Measurements from ENCODE around the gene EHMT1. TPM values are rescaled to one million over a fixed set of nuclear protein-coding genes. Genes with fewer than 3 reads are reported as not detected.
"Not testable (repeated sequence)": the region's sequence is repeated elsewhere in the genome, so short reads cannot be mapped to it uniquely, and the experiment has no call there.

EHMT1 gene
- total RNA-seq, 2 donors from 2014 or later: 67.5 to 69.3 TPM

DNA sequence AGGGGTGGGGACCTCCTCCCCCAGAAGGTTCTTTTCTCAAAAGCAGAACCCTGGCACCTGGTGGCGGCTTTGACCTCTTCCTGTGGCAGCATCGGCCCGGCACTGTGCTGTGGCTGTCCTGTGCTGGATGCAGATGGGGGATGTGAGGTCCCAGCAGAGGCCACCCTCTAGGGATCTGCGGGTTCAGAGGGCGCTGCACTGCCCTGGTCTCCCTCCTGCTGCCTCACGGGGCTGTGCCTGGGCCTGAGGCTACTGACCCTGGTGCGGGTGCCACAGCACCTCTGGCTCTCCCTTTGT lies 182.2 kb downstream of the EHMT1 start:
- no peak overlapping the region for H3K27ac Mint-ChIP-seq
- no peaks in the 10 kb centered on the region for H3K9me3 Mint-ChIP-seq
- H3K27me3 Mint-ChIP-seq (ENCODE audit: low read depth): no peaks in the 10 kb centered on the region
- H3K4me1 Mint-ChIP-seq (ENCODE audit: low read depth): no peaks in the 10 kb centered on the region
- no peak for ATAC-seq (replicated peaks in 1 of 2)
- no peak for DNase-seq
- no peak overlapping the region for H3K4me3 Mint-ChIP-seq
- peaks cover 2 to 9% of the 10 kb centered on the region in 2 donors for H3K36me3 Mint-ChIP-seq (ENCODE audit: insufficient read depth in 2 of 2)

DNA sequence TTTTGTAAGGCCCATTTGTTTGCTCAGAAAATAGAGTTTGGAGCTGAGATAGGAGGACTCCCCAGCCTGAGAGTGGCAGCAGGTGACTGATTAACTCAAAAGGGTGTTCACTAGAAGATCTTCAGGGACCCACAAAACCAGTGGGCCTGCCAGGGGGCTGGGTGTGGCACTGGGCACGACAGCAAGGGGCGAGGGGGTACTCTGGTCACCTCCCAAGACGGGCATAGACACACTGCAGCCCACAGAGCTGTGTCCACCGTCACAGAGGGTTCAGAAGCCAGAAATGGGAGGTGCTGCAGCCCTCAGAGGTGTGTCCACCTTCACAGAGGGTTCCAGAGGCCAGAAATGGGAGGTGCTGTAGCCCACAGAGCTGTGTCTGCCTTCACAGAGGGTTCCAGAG lies 183.2 kb downstream of the EHMT1 start:
- no peaks in the 10 kb centered on the region for H3K27me3 Mint-ChIP-seq (ENCODE audit: low read depth)
- DNase-seq (no peak), ATAC-seq (replicated peaks in 1 of 2) (no peak)
- H3K27ac Mint-ChIP-seq: peak overlapping the region; percentile 51
- no peak overlapping the region for H3K4me3 Mint-ChIP-seq
- no peaks in the 10 kb centered on the region for H3K9me3 Mint-ChIP-seq
- peaks cover 2 to 12% of the 10 kb centered on the region in 2 donors for H3K36me3 Mint-ChIP-seq (ENCODE audit: insufficient read depth in 2 of 2)
- no peaks in the 10 kb centered on the region for H3K4me1 Mint-ChIP-seq (ENCODE audit: low read depth)

DNA sequence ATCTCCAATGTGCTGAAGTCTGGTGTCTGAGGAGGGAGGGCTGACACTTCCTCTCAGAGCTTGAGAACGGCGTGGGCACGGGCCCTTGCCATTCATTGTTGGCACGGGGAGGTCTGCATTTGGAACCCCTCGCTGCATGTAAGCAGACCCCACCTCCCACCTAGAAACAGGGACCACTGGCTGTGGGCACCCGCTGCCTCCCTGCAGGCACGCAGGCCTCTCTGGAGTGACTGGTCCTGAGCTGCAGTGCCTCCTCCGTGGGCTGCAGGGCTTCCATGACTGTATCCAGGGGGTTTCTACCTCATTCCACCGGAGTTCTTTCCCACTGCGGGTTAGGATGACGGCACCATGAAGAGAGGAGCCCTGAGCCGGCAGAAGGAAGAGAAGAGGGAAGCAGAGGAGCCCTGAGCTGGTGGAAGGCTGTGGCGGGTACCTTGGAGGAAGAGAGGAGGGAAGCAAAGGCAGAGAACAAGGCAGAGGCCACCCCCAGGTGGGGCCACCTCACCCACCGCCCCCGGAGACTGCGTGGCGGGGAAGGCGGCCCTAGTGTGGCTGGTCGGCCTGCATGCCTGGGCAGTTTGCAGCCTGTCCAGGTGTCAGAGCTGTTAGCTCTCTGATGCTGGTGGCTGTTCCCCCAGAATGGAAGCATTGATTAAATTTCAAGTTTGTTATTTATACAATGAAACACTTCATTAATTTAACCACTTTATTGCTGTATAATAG lies 183.9 kb downstream of the EHMT1 start:
- Mint-ChIP-seq H3K4me1 (ENCODE audit: low read depth) (no peaks in the 10 kb centered on the region), H3K27me3 (ENCODE audit: low read depth) (no peaks in the 10 kb centered on the region), H3K27ac (peak overlapping the region; percentile 51), H3K36me3 (ENCODE audit: insufficient read depth in 2 of 2) (peaks cover 2 to 12% of the 10 kb centered on the region in 2 donors), H3K9me3 (no peaks in the 10 kb centered on the region), H3K4me3 (no peak overlapping the region)
- no peak for ATAC-seq (replicated peaks in 1 of 2)
- DNase-seq: no peak

DNA sequence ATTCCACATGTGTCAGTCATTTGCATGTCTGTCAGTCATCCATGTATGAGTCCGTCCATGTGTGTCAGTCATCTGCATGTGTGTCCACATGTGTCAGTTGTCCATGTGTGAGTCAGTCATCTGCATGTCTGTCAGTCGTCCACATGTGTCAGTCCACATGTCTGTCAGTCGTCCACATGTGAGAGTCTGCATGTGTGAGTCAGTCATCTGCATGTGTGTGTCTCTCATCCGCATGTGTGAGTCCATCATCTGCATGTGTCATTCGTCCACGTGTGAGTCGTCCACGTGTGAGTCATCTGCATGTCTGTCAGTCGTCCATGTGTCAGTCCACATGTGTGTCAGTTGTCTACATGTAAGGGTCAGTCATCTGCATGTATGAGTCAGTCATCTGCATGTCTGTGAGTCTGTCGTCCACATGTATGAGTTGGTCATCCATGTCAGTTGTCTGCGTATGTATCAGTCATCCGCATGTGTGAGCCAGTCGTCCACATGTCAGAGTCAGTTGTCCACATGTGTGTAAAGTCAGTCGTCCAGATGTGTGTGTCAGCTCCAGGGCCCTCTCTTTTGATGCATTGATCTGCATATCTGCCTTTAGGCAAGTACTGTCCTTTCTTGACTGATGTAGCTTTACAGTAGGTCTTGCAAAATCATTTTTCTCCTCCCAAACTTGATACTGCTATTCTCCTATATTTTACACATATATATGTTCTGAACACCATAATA lies 186.3 kb downstream of the EHMT1 start:
- H3K4me3 Mint-ChIP-seq: no peak overlapping the region
- ATAC-seq (replicated peaks in 1 of 2) (peak; percentile 22 to 41), DNase-seq (no peak)
- no peak overlapping the region for H3K27ac Mint-ChIP-seq
- no peaks in the 10 kb centered on the region for H3K27me3 Mint-ChIP-seq (ENCODE audit: low read depth)
- H3K36me3 Mint-ChIP-seq (ENCODE audit: insufficient read depth in 2 of 2): peaks cover 2 to 12% of the 10 kb centered on the region in 2 donors
- H3K9me3 Mint-ChIP-seq: no peaks in the 10 kb centered on the region
- no peaks in the 10 kb centered on the region for H3K4me1 Mint-ChIP-seq (ENCODE audit: low read depth)

DNA sequence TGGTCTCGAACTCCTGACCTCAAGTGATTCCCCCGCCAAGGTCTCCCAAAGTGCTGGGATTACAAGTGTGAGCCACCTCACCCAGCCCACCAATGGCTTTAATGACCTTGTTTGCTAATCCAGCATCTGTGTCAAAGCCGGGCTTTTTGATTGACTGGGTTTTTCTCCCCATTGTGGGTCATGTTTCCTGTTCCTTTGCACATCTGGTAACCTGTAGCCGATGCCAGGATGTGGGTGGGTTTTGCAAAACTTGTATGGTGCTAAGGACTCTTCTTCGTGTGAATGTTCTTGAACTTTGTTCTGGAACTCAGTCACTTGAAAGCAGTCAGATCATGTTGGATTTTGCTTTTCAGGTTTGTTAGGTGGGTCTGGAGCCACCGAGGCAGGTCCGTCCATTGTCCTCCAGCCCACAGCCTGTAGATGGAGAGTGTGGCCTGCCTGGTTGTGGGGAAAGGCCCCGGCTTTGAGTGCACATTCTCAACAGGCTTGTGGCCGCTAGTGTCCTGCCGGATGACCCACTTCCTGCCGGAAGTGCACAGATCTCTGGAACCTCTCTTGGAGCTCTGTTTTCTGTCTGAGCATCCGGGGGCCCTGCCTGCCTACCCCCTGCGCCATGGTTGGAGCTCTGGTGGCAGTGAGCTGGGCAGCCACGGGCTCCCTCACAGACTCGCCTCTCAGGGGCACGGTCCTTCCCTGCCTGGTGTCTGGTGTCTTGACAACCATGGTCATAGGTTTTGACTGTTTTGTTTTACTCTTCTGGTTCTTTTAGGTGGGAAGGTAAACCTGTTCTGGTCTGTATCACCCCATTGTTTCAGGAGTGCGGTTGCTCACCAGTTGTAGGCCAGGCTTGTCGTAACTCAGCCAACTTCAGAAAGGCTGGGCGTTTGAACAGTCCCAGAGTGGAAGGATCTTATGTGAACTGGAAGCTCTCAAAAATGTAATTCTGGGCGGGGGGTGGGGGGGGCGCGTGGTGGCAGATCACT lies 189.2 kb downstream of the EHMT1 start:
- Mint-ChIP-seq H3K36me3 (ENCODE audit: insufficient read depth in 2 of 2) (peaks cover 0 to 7% of the 10 kb centered on the region in 2 donors), H3K4me3 (no peak overlapping the region), H3K4me1 (ENCODE audit: low read depth) (no peaks in the 10 kb centered on the region), H3K27ac (peak overlapping the region; percentile 46), H3K9me3 (no peaks in the 10 kb centered on the region), H3K27me3 (ENCODE audit: low read depth) (no peaks in the 10 kb centered on the region)
- ATAC-seq (replicated peaks in 1 of 2) (peak in 1 of 2 donors; percentile 67), DNase-seq (peak in 1 of 2 donors; percentile 8)

DNA sequence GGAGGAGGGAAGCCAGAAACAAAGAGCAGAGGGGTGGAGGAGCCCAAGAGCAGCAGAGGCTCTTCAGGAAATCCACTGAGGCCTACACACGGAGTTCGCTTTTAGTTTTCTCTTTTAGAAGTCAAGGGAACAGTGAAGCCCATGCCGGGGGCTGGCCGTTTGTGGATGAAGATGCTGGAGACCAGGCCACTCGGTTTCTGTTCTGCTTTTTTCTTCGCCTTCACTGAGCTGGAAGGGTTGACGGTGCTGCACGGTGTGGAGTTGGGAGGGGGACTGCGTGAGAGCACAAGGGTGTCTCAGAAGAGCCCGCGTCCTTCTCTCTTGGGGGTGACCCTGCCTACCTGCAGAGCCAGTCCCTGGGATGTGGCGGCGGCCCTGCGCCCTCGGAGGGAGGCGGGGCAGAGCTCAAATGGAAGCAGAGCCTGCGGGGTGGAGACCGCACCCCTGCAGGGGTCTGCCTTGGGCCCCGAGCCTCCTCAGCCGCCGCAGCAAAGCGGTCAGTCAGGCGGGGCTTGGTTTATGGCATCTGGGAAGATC lies 190.3 kb downstream of the EHMT1 start:
- Mint-ChIP-seq H3K36me3 (ENCODE audit: insufficient read depth in 2 of 2) (peaks cover 0 to 5% of the 10 kb centered on the region in 2 donors), H3K4me1 (ENCODE audit: low read depth) (no peaks in the 10 kb centered on the region), H3K9me3 (no peaks in the 10 kb centered on the region), H3K4me3 (no peak overlapping the region), H3K27ac (peak overlapping the region; percentile 73), H3K27me3 (ENCODE audit: low read depth) (no peaks in the 10 kb centered on the region)
- DNase-seq (no peak), ATAC-seq (replicated peaks in 1 of 2) (no peak)

DNA sequence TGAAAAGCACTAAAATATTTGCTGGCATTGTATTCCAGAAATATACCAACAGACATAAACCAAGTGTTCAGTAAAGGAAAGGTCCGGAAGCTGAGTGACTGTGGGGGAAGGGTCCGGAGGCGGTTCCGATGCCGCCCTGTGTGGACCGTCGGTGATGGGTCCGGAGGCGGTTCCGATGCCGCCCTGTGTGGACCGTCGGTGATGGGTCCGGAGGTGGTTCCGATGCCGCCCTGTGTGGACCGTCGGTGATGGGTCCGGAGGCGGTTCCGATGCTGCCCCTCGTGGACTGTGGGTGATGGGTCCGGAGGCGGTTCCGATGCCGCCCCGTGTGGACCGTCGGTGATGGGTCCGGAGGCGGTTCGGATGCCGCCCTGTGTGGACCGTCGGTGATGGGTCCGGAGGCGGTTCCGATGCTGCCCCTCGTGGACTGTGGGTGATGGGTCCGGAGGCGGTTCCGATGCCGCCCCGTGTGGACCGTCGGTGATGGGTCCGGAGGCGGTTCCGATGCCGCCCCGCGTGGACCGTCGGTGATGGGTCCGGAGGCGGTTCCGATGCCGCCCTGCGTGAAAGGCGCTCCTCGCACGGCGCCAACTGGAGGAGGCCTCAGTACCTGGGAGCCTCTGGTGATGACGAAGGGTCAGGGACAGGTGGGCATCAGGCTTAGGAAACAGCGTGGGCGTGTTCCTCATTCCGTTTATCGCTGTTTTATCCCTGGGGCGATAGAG lies 191.1 kb downstream of the EHMT1 start:
- H3K27ac Mint-ChIP-seq; H3K9me3 Mint-ChIP-seq; H3K4me1 Mint-ChIP-seq (ENCODE audit: low read depth); DNase-seq; H3K4me3 Mint-ChIP-seq; H3K36me3 Mint-ChIP-seq (ENCODE audit: insufficient read depth in 2 of 2); H3K27me3 Mint-ChIP-seq (ENCODE audit: low read depth); ATAC-seq (replicated peaks in 1 of 2): not testable (repeated sequence)

DNA sequence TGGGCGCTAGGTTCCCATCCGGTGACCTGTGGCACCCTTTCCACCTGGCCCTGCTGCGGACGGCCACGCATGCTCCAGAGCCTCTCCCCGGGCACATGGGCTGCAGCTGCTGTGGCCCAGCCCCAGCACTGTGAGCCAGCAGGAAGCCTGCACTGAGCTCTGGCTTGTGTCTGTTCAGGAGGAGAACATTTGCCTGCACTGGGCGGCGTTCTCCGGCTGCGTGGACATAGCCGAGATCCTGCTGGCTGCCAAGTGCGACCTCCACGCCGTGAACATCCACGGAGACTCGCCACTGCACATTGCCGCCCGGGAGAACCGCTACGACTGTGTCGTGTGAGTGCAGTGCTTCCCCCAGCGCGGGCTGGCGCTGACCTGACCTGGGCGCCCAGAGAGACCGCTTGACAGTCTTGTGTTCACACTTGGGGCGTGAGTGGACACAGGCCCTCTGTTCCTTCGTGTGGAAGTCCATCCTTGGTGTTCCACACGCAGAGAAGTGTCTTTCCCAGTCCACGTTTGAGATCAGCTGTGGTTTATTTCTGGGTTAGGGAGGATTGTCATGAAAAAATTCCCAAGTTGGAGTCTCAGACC lies 192.6 kb downstream of the EHMT1 start:
- no peaks in the 10 kb centered on the region for H3K27me3 Mint-ChIP-seq (ENCODE audit: low read depth)
- no peaks in the 10 kb centered on the region for H3K9me3 Mint-ChIP-seq
- ATAC-seq (replicated peaks in 1 of 2): no peak

DNA sequence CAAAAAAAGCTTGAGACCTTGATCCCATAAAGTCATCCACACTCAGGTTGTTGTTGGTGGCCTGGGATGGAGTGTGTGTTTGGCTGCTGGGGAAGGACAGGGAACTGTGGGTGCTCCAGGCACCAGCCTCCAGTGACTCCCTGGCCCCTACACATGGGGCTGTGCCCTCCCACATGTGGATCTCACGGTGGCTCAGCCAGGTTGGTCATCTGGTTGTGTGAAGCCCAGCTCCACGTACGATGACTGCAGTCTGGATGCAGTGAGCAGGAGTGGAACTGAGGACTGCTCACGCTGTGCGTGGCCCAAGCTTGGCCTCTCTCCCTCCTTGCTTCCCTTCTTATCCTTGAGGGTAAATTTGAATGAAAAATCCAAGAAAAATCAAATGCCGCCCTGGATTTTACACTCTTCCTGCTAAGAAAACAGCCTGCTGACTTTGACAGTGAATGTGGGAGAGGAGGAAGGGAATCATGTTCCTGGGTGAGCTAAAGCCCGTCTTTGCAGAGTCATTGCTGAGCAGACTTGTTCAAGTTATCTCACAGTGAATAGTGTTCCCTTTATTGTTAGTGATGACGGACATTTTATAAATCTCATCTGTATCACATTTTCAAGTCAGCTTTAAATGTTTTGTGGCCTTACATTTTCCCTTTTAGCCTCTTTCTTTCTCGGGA lies 193.7 kb downstream of the EHMT1 start:
- H3K27ac Mint-ChIP-seq: no peak overlapping the region
- ATAC-seq (replicated peaks in 1 of 2) (peak in 1 of 2 donors; percentile 8), DNase-seq (no peak)
- peaks cover 8 to 10% of the 10 kb centered on the region in 2 donors for H3K36me3 Mint-ChIP-seq (ENCODE audit: insufficient read depth in 2 of 2)
- H3K27me3 Mint-ChIP-seq (ENCODE audit: low read depth): no peaks in the 10 kb centered on the region
- no peak overlapping the region for H3K4me3 Mint-ChIP-seq
- no peaks in the 10 kb centered on the region for H3K9me3 Mint-ChIP-seq
- no peaks in the 10 kb centered on the region for H3K4me1 Mint-ChIP-seq (ENCODE audit: low read depth)

More for the DNA sequence above, 192.6 kb downstream of the EHMT1 start:
- Mint-ChIP-seq H3K4me1 (ENCODE audit: low read depth) (no peaks in the 10 kb centered on the region), H3K27ac (no peak overlapping the region), H3K36me3 (ENCODE audit: insufficient read depth in 2 of 2) (peaks cover 4 to 8% of the 10 kb centered on the region in 2 donors), H3K4me3 (no peak overlapping the region)
- DNase-seq: no peak

DNA sequence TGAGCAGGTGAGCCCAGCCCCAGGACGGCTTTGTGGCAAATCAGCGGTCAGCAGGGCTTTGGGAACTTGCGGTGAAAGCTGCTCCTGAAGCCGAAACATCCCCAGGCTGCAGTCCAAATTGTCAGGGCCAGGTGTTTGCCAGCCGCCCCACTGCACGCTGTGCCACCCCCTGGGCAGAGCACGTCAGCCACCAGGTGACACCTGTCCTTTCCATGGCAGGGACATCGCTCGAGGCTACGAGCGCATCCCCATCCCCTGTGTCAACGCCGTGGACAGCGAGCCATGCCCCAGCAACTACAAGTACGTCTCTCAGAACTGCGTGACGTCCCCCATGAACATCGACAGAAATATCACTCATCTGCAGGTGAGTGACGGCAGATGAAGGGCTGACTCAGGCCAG lies 194.4 kb downstream of the EHMT1 start:
- DNase-seq (no peak), ATAC-seq (replicated peaks in 1 of 2) (no peak)
- Mint-ChIP-seq H3K9me3 (no peaks in the 10 kb centered on the region), H3K4me1 (ENCODE audit: low read depth) (no peaks in the 10 kb centered on the region), H3K4me3 (no peak overlapping the region), H3K27ac (no peak overlapping the region), H3K36me3 (ENCODE audit: insufficient read depth in 2 of 2) (peaks cover 13 to 14% of the 10 kb centered on the region in 2 donors), H3K27me3 (ENCODE audit: low read depth) (no peaks in the 10 kb centered on the region)

DNA sequence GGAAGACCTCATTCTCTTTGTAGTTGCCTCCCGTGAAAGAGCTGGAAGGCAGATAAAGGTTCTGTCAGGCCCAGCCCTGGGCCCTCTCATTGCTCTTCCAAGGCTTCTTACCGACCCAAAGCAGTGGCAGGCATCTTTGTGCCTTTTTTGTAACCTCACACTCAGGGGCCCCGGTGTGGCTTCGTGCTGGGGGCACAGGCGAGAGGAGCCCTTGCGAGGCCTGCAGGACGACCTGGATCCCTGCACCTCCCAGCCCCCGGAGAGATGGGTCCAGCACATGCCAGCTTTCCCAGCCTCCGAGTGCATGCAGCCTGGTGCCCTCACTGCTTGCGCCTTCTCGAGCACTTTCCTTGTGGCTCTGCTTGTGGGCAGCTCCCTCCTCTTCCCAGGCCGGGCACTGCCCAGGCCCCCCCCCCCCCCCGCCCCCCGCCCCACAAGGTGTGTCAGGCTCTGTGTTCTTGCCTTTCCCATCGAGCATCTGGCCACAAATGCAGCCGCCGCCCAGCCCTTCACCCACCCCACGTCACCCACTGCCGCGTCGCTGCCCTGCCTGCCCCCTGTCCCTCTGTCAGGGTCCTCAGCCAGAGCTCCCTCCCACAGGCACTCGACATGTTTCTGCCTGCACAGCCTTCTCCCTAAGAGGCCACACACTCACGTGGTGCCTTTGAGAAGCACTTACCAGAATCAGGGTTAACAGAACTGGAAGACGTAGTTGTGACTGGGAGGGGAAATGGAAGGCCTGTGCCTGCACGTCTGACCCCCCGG lies 195.0 kb downstream of the EHMT1 start:
- no peak overlapping the region for H3K4me3 Mint-ChIP-seq
- DNase-seq: no peak
- no peaks in the 10 kb centered on the region for H3K27me3 Mint-ChIP-seq (ENCODE audit: low read depth)
- peaks cover 16% of the 10 kb centered on the region in 2 donors for H3K36me3 Mint-ChIP-seq (ENCODE audit: insufficient read depth in 2 of 2)
- H3K4me1 Mint-ChIP-seq (ENCODE audit: low read depth): no peaks in the 10 kb centered on the region
- ATAC-seq (replicated peaks in 1 of 2): no peak
- H3K9me3 Mint-ChIP-seq: no peaks in the 10 kb centered on the region
- H3K27ac Mint-ChIP-seq: no peak overlapping the region

All from activated T-cell treated with anti-CD3 and anti-CD28 coated beads, Interleukin-2, amount 50 U/mL, for 72 hours (primary cell).